ENCODE data around the gene CXXC1. TPM values are rescaled to one million over a fixed set of nuclear protein-coding genes. Genes with fewer than 3 reads are reported as not detected.

CXXC1 gene
- total and polyA plus RNA-seq, 2 of the 8 experiments (the other 6 are each of a cell fraction or from before 2014, with no cell fraction given): 73.3 to 136 TPM

DNA sequence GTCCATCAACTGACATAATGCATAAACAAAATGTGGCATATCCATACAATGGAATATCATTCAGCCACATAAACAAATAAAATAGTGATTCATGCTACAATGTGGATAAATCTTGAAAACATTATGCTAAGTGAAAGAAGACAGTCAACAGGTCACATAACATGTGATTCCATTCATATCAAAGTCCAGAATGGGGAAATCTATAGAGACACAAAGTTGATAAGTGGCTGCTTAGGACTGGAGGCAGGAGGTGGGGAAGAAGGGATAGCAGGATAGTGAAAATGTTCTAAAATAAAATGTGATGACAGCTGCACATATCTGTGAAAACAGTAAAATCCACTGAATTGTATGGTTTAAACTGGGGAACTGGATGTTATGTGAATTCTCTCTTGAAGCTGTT lies 39.9 kb downstream of the CXXC1 start (continued):
- TF ChIP-seq, protein P1, sequence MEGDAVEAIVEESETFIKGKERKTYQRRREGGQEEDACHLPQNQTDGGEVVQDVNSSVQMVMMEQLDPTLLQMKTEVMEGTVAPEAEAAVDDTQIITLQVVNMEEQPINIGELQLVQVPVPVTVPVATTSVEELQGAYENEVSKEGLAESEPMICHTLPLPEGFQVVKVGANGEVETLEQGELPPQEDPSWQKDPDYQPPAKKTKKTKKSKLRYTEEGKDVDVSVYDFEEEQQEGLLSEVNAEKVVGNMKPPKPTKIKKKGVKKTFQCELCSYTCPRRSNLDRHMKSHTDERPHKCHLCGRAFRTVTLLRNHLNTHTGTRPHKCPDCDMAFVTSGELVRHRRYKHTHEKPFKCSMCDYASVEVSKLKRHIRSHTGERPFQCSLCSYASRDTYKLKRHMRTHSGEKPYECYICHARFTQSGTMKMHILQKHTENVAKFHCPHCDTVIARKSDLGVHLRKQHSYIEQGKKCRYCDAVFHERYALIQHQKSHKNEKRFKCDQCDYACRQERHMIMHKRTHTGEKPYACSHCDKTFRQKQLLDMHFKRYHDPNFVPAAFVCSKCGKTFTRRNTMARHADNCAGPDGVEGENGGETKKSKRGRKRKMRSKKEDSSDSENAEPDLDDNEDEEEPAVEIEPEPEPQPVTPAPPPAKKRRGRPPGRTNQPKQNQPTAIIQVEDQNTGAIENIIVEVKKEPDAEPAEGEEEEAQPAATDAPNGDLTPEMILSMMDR (IDR thresholded peaks at IDR 0.05; ENCODE audit: control extremely low read depth in 1 of 3, insufficient read depth in 1 of 3, low read depth in 1 of 3, low read length in 3 of 3): no peak
- TF ChIP-seq EP300 (IDR thresholded peaks at IDR 0.05; ENCODE audit: borderline replicate concordance in 1 of 2, low read depth in 2 of 2, low read length in 2 of 2): no peak

Measured in H1 (cell line).